CD4-positive, CD25-positive, alpha-beta regulatory T cell (primary cell): ENCODE measurements around the gene TMEFF1. TPM values are rescaled to one million over a fixed set of nuclear protein-coding genes. Genes with fewer than 3 reads are reported as not detected.

Experiments
- ATAC-seq, 2 donors: fragments of 150-1000 bp; cut with Tn5 transposase; one replicate each; pipeline ENCODE4 v1.10.0; 2021; ENCODE audit warnings: low read depth in 2 of 2, moderate number of reproducible peaks in 2 of 2, moderate library complexity in 1 of 2
- DNase-seq, 3 donors: peaks; one replicate each; pipeline versions ENCODE4 v3.0.0 to v3.0.0-alpha.2; 2012 to 2022; ENCODE audit warnings: mixed read lengths in 1 of 3
- H3K27ac ChIP-seq: one replicate; pipeline ENCODE4 v1.7.0; 2013; ENCODE audit warnings: mild to moderate bottlenecking, low read length; ENCODE audit not compliant: insufficient read depth, poor library complexity, severe bottlenecking
- H3K27me3 ChIP-seq: one replicate; pipeline ENCODE4 v1.7.0; 2013; ENCODE audit warnings: low read length; ENCODE audit not compliant: control insufficient read depth, insufficient read depth
- H3K36me3 ChIP-seq: one replicate; pipeline ENCODE4 v1.7.0; 2013; ENCODE audit warnings: mild to moderate bottlenecking, low read length, moderate library complexity; ENCODE audit not compliant: control insufficient read depth, insufficient read depth
- H3K4me1 ChIP-seq: 2 replicates; pipeline ENCODE4 v1.7.0; 2013; ENCODE audit warnings: mild to moderate bottlenecking, low read length; ENCODE audit not compliant: insufficient read depth, control insufficient read depth, poor library complexity, severe bottlenecking
- H3K4me3 ChIP-seq: one replicate; pipeline ENCODE4 v1.7.0; 2013; ENCODE audit warnings: low read depth, mild to moderate bottlenecking, low read length, moderate library complexity
- H3K9me3 ChIP-seq, 2 experiments: 1 replicate in 1 of 2; 2 replicates in 1 of 2; pipeline ENCODE4 v1.7.0; 2013; ENCODE audit warnings: low read length in 2 of 2, mild to moderate bottlenecking in 1 of 2, moderate library complexity in 1 of 2; ENCODE audit not compliant: control insufficient read depth in 2 of 2
- H3K27ac Mint-ChIP-seq, 3 donors: one replicate each; pipeline ENCODE4 v1.8.0; 2020 to 2022; ENCODE audit warnings: mild to moderate bottlenecking in 3 of 3, mixed read lengths in 3 of 3, moderate library complexity in 2 of 3
- H3K27me3 Mint-ChIP-seq: one replicate; pipeline ENCODE4 v1.8.0; 2022; ENCODE audit warnings: mild to moderate bottlenecking, mixed read lengths
- H3K36me3 Mint-ChIP-seq: one replicate; pipeline ENCODE4 v1.8.0; 2020; ENCODE audit warnings: mixed read lengths
- H3K4me1 Mint-ChIP-seq, 4 donors: one replicate each; pipeline ENCODE4 v1.8.0; 2020 to 2022; ENCODE audit warnings: mixed read lengths in 4 of 4, mild to moderate bottlenecking in 1 of 4
- H3K4me3 Mint-ChIP-seq, 4 donors: one replicate each; pipeline ENCODE4 v1.8.0; 2020 to 2022; ENCODE audit warnings: mild to moderate bottlenecking in 4 of 4, mixed read lengths in 4 of 4, moderate library complexity in 3 of 4
- H3K9me3 Mint-ChIP-seq, 7 donors: one replicate each; pipeline ENCODE4 v1.8.0; 2020 to 2022; ENCODE audit warnings: mixed read lengths in 7 of 7, mild to moderate bottlenecking in 3 of 7, moderate library complexity in 2 of 7
- polyA plus RNA-seq, 4 donors: library from polyadenylated mRNA; unstranded; fragments of 300-500 nt; fragmentation: Illumina TruSeq; gene quantifications; one replicate each; pipeline ENCODE4 v1.2.3, GENCODE V29; 2021
- total RNA-seq: library from RNA; stranded (reverse); gene quantifications from one replicate; pipeline ENCODE4 v1.2.3, GENCODE V29; 2022

TMEFF1 gene
- total and polyA plus RNA-seq, 5 donors from 2014 or later: 0.49 TPM; not detected in 4

- Mint-ChIP-seq H3K4me3 (no peak overlapping the region), H3K9me3 (peaks cover 0 to 2% (median 0%) of the 10 kb centered on the region in 7 donors), H3K27ac (no peak overlapping the region), H3K27me3 (peaks cover 4% of the 10 kb centered on the region), H3K36me3 (peaks cover 36% of the 10 kb centered on the region), H3K4me1 (peaks cover 0 to 7% (median 2%) of the 10 kb centered on the region in 4 donors)
- ATAC-seq: no peak
- no peaks in the 10 kb centered on the region for H3K27me3 ChIP-seq
- peaks cover 2% of the 10 kb centered on the region for H3K36me3 ChIP-seq
- no peaks in the 10 kb centered on the region for H3K9me3 ChIP-seq
- no peak overlapping the region for H3K4me3 ChIP-seq
- no peak for DNase-seq
- no peaks in the 10 kb centered on the region for H3K4me1 ChIP-seq
- no peak overlapping the region for H3K27ac ChIP-seq
Measured at GRCh38 chr9:100452894-100453293, 20.1 kb upstream of the TMEFF1 start.

- H3K4me3 ChIP-seq: no peak overlapping the region
- H3K27me3 ChIP-seq: no peaks in the 10 kb centered on the region
- no peak overlapping the region for H3K27ac ChIP-seq
- Mint-ChIP-seq H3K4me1 (peaks cover 0 to 2% (median 0%) of the 10 kb centered on the region in 4 donors), H3K27me3 (peaks cover 10% of the 10 kb centered on the region), H3K4me3 (no peak overlapping the region), H3K9me3 (no peaks in the 10 kb centered on the region), H3K36me3 (peaks cover 30% of the 10 kb centered on the region), H3K27ac (no peak overlapping the region)
- no peaks in the 10 kb centered on the region for H3K4me1 ChIP-seq
- peaks cover 2% of the 10 kb centered on the region for H3K36me3 ChIP-seq
- ATAC-seq (no peak), DNase-seq (no peak)
- no peaks in the 10 kb centered on the region for H3K9me3 ChIP-seq
Measured at GRCh38 chr9:100455470-100455869, 17.5 kb upstream of the TMEFF1 start.

GRCh38 chr9:100457517-100457916 is 15.4 kb upstream of the TMEFF1 start:
- ATAC-seq (no peak), DNase-seq (no peak)
- peaks cover 10% of the 10 kb centered on the region for H3K27me3 Mint-ChIP-seq
- no peak overlapping the region for H3K4me3 Mint-ChIP-seq
- H3K27ac Mint-ChIP-seq: no peak overlapping the region
- Histone ChIP-seq H3K4me3 (no peak overlapping the region), H3K9me3 (no peaks in the 10 kb centered on the region), H3K36me3 (no peaks in the 10 kb centered on the region), H3K27ac (no peak overlapping the region), H3K27me3 (no peaks in the 10 kb centered on the region), H3K4me1 (no peaks in the 10 kb centered on the region)
- no peaks in the 10 kb centered on the region for H3K9me3 Mint-ChIP-seq
- H3K36me3 Mint-ChIP-seq: peaks cover 14% of the 10 kb centered on the region
- H3K4me1 Mint-ChIP-seq: no peaks in the 10 kb centered on the region

- Histone ChIP-seq H3K27me3 (no peaks in the 10 kb centered on the region), H3K36me3 (no peaks in the 10 kb centered on the region), H3K4me3 (no peak overlapping the region), H3K4me1 (no peaks in the 10 kb centered on the region), H3K27ac (no peak overlapping the region), H3K9me3 (no peaks in the 10 kb centered on the region)
- Mint-ChIP-seq H3K27ac (no peak overlapping the region), H3K9me3 (no peaks in the 10 kb centered on the region), H3K36me3 (peaks cover 4% of the 10 kb centered on the region), H3K27me3 (peaks cover 13% of the 10 kb centered on the region), H3K4me1 (peaks cover 0 to 3% (median 0%) of the 10 kb centered on the region in 4 donors), H3K4me3 (no peak overlapping the region)
- no peak for DNase-seq
- ATAC-seq: no peak
Measured at GRCh38 chr9:100459963-100460362, 13.0 kb upstream of the TMEFF1 start.

GRCh38 chr9:100465274-100465673 is 7.7 kb upstream of the TMEFF1 start:
- peaks cover 10% of the 10 kb centered on the region for H3K27me3 ChIP-seq
- peaks cover 0 to 3% (median 0%) of the 10 kb centered on the region in 4 donors for H3K4me1 Mint-ChIP-seq
- H3K27ac Mint-ChIP-seq: no peak overlapping the region
- ATAC-seq (no peak), DNase-seq (no peak)
- H3K4me3 ChIP-seq: no peak overlapping the region
- H3K9me3 Mint-ChIP-seq: peaks cover 0 to 2% (median 0%) of the 10 kb centered on the region in 7 donors
- no peaks in the 10 kb centered on the region for H3K4me1 ChIP-seq
- H3K36me3 Mint-ChIP-seq: peaks cover 4% of the 10 kb centered on the region
- H3K27me3 Mint-ChIP-seq: peaks cover 24% of the 10 kb centered on the region
- H3K9me3 ChIP-seq: no peaks in the 10 kb centered on the region
- H3K27ac ChIP-seq: no peak overlapping the region
- H3K4me3 Mint-ChIP-seq: no peak overlapping the region
- no peaks in the 10 kb centered on the region for H3K36me3 ChIP-seq

- Histone ChIP-seq H3K9me3 (no peaks in the 10 kb centered on the region), H3K36me3 (no peaks in the 10 kb centered on the region), H3K4me3 (no peak overlapping the region), H3K27me3 (peaks cover 12% of the 10 kb centered on the region), H3K27ac (no peak overlapping the region), H3K4me1 (no peaks in the 10 kb centered on the region)
- Mint-ChIP-seq H3K4me1 (peaks cover 0 to 3% (median 0%) of the 10 kb centered on the region in 4 donors), H3K36me3 (peaks cover 4% of the 10 kb centered on the region), H3K27me3 (peaks cover 24% of the 10 kb centered on the region), H3K27ac (no peak overlapping the region), H3K4me3 (no peak overlapping the region), H3K9me3 (peaks cover 0 to 2% (median 0%) of the 10 kb centered on the region in 7 donors)
- DNase-seq: no peak
- no peak for ATAC-seq
Measured at GRCh38 chr9:100465761-100466160, 7.2 kb upstream of the TMEFF1 start.

GRCh38 chr9:100466171-100466828 is 6.6 kb upstream of the TMEFF1 start:
- Histone ChIP-seq H3K4me1 (no peaks in the 10 kb centered on the region), H3K4me3 (no peak overlapping the region), H3K9me3 (no peaks in the 10 kb centered on the region), H3K27ac (no peak overlapping the region), H3K36me3 (no peaks in the 10 kb centered on the region), H3K27me3 (peaks cover 14% of the 10 kb centered on the region)
- no peak overlapping the region for H3K4me3 Mint-ChIP-seq
- H3K4me1 Mint-ChIP-seq: peaks cover 0 to 3% (median 0%) of the 10 kb centered on the region in 4 donors
- H3K9me3 Mint-ChIP-seq: peaks cover 0 to 2% (median 0%) of the 10 kb centered on the region in 7 donors
- no peak overlapping the region for H3K27ac Mint-ChIP-seq
- peaks cover 25% of the 10 kb centered on the region for H3K27me3 Mint-ChIP-seq
- no peak for DNase-seq
- H3K36me3 Mint-ChIP-seq: peaks cover 4% of the 10 kb centered on the region
- no peak for ATAC-seq

GRCh38 chr9:100466829-100467221 is 6.1 kb upstream of the TMEFF1 start:
- Mint-ChIP-seq H3K36me3 (peaks cover 4% of the 10 kb centered on the region), H3K9me3 (peaks cover 0 to 2% (median 0%) of the 10 kb centered on the region in 7 donors), H3K4me3 (no peak overlapping the region), H3K27ac (no peak overlapping the region), H3K4me1 (peaks cover 0 to 3% (median 0%) of the 10 kb centered on the region in 4 donors), H3K27me3 (peaks cover 30% of the 10 kb centered on the region)
- ATAC-seq (no peak), DNase-seq (no peak)
- peaks cover 17% of the 10 kb centered on the region for H3K27me3 ChIP-seq
- no peak overlapping the region for H3K27ac ChIP-seq
- no peaks in the 10 kb centered on the region for H3K36me3 ChIP-seq
- no peaks in the 10 kb centered on the region for H3K9me3 ChIP-seq
- no peak overlapping the region for H3K4me3 ChIP-seq
- no peaks in the 10 kb centered on the region for H3K4me1 ChIP-seq
